A673 (cell line): ENCODE data around the gene DUS2. TPM values are rescaled to one million over a fixed set of nuclear protein-coding genes. Genes with fewer than 3 reads are reported as not detected.

ENCODE experiments used
- BruUV-seq: library from RNA; stranded (reverse); fragments of 400-500 nt; replicated peaks from 2 replicates; lab custom pipeline; 2021; lab: Mats Ljungman, UMichigan
- CTCF ChIA-PET: fragments of 300-600 bp; sonication (Branson Sonifier 250); formaldehyde crosslinking; loops from one replicate; lab custom pipeline; 2022; ENCODE audit warnings: antibody characterized with exemption; lab: Charles Lee
- POLR2A ChIA-PET: fragments of 300-600 bp; sonication (Branson Sonifier 250); formaldehyde crosslinking; loops from one replicate; lab custom pipeline; 2022; ENCODE audit warnings: antibody characterized with exemption; ENCODE audit not compliant: low non-redundant PET; lab: Charles Lee
- DNase-seq: peaks from one replicate; pipeline ENCODE4 v3.0.0-alpha.2; 2015; ENCODE audit warnings: low spot score
- H3K27ac ChIP-seq: fragments of 200-600 bp; sonication (generic); 2 replicates; pipeline ENCODE4 v1.5.1; 2016; ENCODE audit warnings: mixed run types, low read depth, mild to moderate bottlenecking, mixed read lengths, antibody characterized with exemption, low read length; ENCODE audit not compliant: poor library complexity, severe bottlenecking
- H3K27me3 ChIP-seq: fragments of 200-600 bp; sonication (generic); replicated peaks from 2 replicates; pipeline ENCODE4 v1.6.1; 2017; ENCODE audit warnings: mixed run types, low read depth, mild to moderate bottlenecking, mixed read lengths, antibody characterized with exemption, low read length; ENCODE audit not compliant: insufficient read depth, poor library complexity
- H3K36me3 ChIP-seq: fragments of 200-600 bp; sonication (generic); 2 replicates; pipeline ENCODE4 v1.6.1; 2016; ENCODE audit warnings: mixed run types, mild to moderate bottlenecking, mixed read lengths, antibody characterized with exemption, low read length; ENCODE audit not compliant: insufficient read depth, poor library complexity, severe bottlenecking
- H3K4me1 ChIP-seq: fragments of 200-600 bp; sonication (generic); 2 replicates; pipeline ENCODE4 v1.6.1; 2017; ENCODE audit warnings: mixed run types, mild to moderate bottlenecking, mixed read lengths, antibody characterized with exemption, low read length; ENCODE audit not compliant: insufficient read depth, poor library complexity, severe bottlenecking
- H3K4me3 ChIP-seq: fragments of 200-600 bp; sonication (generic); 2 replicates; pipeline ENCODE4 v1.5.1; 2016; ENCODE audit warnings: low read depth, mixed run types, mild to moderate bottlenecking, mixed read lengths, low read length; ENCODE audit not compliant: poor library complexity, severe bottlenecking
- H3K9me3 ChIP-seq: fragments of 200-600 bp; sonication (generic); 2 replicates; pipeline ENCODE4 v1.6.1; 2016; ENCODE audit warnings: mixed run types, low read depth, mild to moderate bottlenecking, mixed read lengths, antibody characterized with exemption, low read length; ENCODE audit not compliant: poor library complexity, severe bottlenecking
- EZH2 ChIP-seq: fragments of 200-600 bp; sonication (generic); IDR thresholded peaks from 2 replicates; pipeline ENCODE4 v1.6.1; 2017; ENCODE audit warnings: borderline replicate concordance, low read depth, mild to moderate bottlenecking, mixed read lengths, antibody characterized with exemption, low read length; ENCODE audit not compliant: poor library complexity, severe bottlenecking
- intact Hi-C: fragments of 100-400 bp; cut with micrococcal nuclease; formaldehyde crosslinking; loops from one replicate; pipeline ENCODE4 v1.10.0; 2022; ENCODE audit not compliant: unreplicated experiment
- total RNA-seq: library from RNA; stranded (reverse); gene quantifications from 2 replicates; pipeline ENCODE4 v1.2.3, GENCODE V29; 2021
- TF ChIP-seq, protein P1 (sequence below): fragments of 300-800, 200-600 bp; sonication (generic); conservative IDR thresholded peaks from 2 replicates; pipeline ENCODE4 v1.5.1; 2017; ENCODE audit warnings: low read depth, mild to moderate bottlenecking, antibody characterized with exemption, low read length, moderate library complexity, mixed read lengths

Gene DUS2
- total RNA-seq, 1 experiment from 2014 or later: 19.7 TPM

DNA sequence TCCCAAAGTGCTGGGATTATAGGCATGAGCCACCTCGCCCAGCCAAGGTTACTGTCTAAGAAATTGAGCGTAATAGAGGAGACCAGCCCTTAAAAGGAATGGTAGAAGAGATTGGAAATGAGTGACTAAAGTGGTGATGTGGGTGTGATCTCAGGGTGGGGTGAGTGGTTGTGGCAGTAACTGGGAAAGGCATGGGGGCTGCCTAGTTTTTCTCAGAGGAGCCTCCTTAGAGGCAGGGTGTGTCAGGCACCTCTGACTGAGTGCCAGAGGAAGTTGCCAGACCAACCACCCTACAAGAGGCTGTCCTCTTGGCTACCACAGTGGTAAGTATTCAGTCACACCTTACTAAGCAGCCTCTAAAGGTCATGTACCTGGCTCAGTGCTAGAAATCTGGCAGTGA is 8.9 kb downstream of the DUS2 start:
- BruUV-seq: no TSS peak
- Histone ChIP-seq H3K4me1 (no peaks in the 10 kb centered on the region), H3K27me3 (no peaks in the 10 kb centered on the region), H3K27ac (no peak overlapping the region), H3K9me3 (no peaks in the 10 kb centered on the region), H3K4me3 (no peak overlapping the region), H3K36me3 (peaks cover under 1% of the 10 kb centered on the region)
- CTCF ChIA-PET: no interaction called here
- DNase-seq: no peak
- intact Hi-C loops: no loop called here
- TF ChIP-seq EZH2: no peak
- TF ChIP-seq, protein P1, sequence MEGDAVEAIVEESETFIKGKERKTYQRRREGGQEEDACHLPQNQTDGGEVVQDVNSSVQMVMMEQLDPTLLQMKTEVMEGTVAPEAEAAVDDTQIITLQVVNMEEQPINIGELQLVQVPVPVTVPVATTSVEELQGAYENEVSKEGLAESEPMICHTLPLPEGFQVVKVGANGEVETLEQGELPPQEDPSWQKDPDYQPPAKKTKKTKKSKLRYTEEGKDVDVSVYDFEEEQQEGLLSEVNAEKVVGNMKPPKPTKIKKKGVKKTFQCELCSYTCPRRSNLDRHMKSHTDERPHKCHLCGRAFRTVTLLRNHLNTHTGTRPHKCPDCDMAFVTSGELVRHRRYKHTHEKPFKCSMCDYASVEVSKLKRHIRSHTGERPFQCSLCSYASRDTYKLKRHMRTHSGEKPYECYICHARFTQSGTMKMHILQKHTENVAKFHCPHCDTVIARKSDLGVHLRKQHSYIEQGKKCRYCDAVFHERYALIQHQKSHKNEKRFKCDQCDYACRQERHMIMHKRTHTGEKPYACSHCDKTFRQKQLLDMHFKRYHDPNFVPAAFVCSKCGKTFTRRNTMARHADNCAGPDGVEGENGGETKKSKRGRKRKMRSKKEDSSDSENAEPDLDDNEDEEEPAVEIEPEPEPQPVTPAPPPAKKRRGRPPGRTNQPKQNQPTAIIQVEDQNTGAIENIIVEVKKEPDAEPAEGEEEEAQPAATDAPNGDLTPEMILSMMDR: no peak
- POLR2A ChIA-PET: interaction anchor here (0.6 kb wide), 1 partner anchor 35 kb away, joined by 3 read pairs; no protein-coding TSS in a partner anchor

DNA sequence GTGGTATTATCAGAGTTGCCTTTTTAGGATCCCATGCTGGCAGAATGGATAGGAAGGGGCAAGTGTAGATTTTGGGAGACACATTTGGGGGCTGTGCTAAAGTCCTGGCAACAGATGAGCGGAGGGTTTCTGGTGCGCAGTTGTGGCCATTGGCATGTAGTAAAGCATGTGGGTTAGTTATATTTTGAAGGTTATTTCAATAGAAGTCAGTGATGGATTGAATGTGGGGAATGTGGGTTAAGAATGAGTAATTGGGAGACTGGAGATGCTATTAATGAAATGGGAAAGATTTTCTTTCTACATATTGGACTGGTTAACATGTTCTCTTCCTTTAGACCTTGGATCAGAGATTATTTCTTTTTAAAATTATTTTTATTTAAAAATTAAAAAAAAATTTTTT is 10.0 kb downstream of the DUS2 start:
- Histone ChIP-seq H3K36me3 (peaks cover 1% of the 10 kb centered on the region), H3K27ac (no peak overlapping the region), H3K4me3 (no peak overlapping the region), H3K9me3 (no peaks in the 10 kb centered on the region), H3K4me1 (no peaks in the 10 kb centered on the region), H3K27me3 (no peaks in the 10 kb centered on the region)
- POLR2A ChIA-PET: no interaction called here
- no peak for DNase-seq
- no peak for TF ChIP-seq EZH2
- TF ChIP-seq, protein P1: no peak
- intact Hi-C loops: no loop called here
- CTCF ChIA-PET: no interaction called here
- no TSS peak for BruUV-seq

DNA sequence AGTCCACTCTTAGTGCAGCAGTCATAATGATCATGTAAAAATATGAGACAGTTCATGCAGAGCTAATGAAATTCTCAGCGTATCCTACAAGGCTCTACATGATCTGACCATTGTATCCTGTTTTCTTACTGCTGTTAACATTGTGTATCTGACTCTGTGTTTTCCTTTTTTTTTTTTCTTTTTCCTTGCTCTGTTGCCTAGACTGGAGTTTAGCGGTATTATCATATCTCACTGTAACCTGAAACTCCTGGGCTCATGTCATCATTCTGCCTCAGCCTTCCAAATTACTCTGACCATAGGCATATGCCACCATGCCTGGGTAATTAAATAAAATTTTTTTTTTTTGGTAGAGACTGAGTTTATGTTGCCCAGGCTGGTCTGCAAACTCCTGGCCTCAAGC is 12.1 kb downstream of the DUS2 start:
- POLR2A ChIA-PET: no interaction called here
- H3K4me1 ChIP-seq: no peaks in the 10 kb centered on the region
- H3K27ac ChIP-seq: no peak overlapping the region
- TF ChIP-seq, protein P1: no peak
- TF ChIP-seq EZH2: no peak
- no peak overlapping the region for H3K4me3 ChIP-seq
- intact Hi-C loops: no loop called here
- no TSS peak for BruUV-seq
- DNase-seq: no peak
- H3K27me3 ChIP-seq: no peaks in the 10 kb centered on the region
- CTCF ChIA-PET: interaction anchor here (0.6 kb wide), 1 partner anchor 101 kb away, joined by 3 read pairs; no protein-coding TSS in a partner anchor
- peaks cover 3% of the 10 kb centered on the region for H3K36me3 ChIP-seq
- H3K9me3 ChIP-seq: no peaks in the 10 kb centered on the region
